ENCODE data around the gene PER1. TPM values are rescaled to one million over a fixed set of nuclear protein-coding genes. Genes with fewer than 3 reads are reported as not detected.

PER1 gene
- total RNA-seq, 1 donor from 2014 or later: 64.6 TPM

GRCh38 chr17:8123695-8124349, 28.4 kb downstream of the PER1 start, which contains the start of gene HES7:
Gene HES7, minus strand, starts transcription at chr17:8124106. Its CDS starts 22 bp downstream, at chr17:8124084.
- Mint-ChIP-seq H3K9me3 (ENCODE audit: unreplicated experiment) (peaks cover 51% of the 10 kb centered on the region), H3K27ac (ENCODE audit: unreplicated experiment) (peak within 1 kb of the TSS; percentile 82), H3K27me3 (ENCODE audit: unreplicated experiment) (peaks cover 58% of the 10 kb centered on the region), H3K36me3 (ENCODE audit: unreplicated experiment) (no peaks in the 10 kb centered on the region), H3K4me3 (ENCODE audit: unreplicated experiment) (peak within 1 kb of the TSS; percentile 95), H3K4me1 (ENCODE audit: low read depth, unreplicated experiment) (peaks cover 27% of the 10 kb centered on the region)
- TF ChIP-seq CTCF (IDR thresholded peaks at IDR 0.05; ENCODE audit: partially characterized antibody, unreplicated experiment): no peak
- DNase-seq: peak; percentile 53

GRCh38 chr17:8122924-8123694, 29.1 kb downstream of the PER1 start:
- peaks cover 31% of the 10 kb centered on the region for H3K4me1 Mint-ChIP-seq (ENCODE audit: low read depth, unreplicated experiment)
- peak; percentile 55 for DNase-seq
- no peak overlapping the region for H3K27ac Mint-ChIP-seq (ENCODE audit: unreplicated experiment)
- TF ChIP-seq CTCF (IDR thresholded peaks at IDR 0.05; ENCODE audit: partially characterized antibody, unreplicated experiment): no peak
- H3K4me3 Mint-ChIP-seq (ENCODE audit: unreplicated experiment): peak overlapping the region; percentile 95
- peaks cover 56% of the 10 kb centered on the region for H3K9me3 Mint-ChIP-seq (ENCODE audit: unreplicated experiment)
- no peaks in the 10 kb centered on the region for H3K36me3 Mint-ChIP-seq (ENCODE audit: unreplicated experiment)
- H3K27me3 Mint-ChIP-seq (ENCODE audit: unreplicated experiment): peaks cover 65% of the 10 kb centered on the region

GRCh38 chr17:8122422-8122923, 29.7 kb downstream of the PER1 start:
- Mint-ChIP-seq H3K27me3 (ENCODE audit: unreplicated experiment) (peaks cover 66% of the 10 kb centered on the region), H3K9me3 (ENCODE audit: unreplicated experiment) (peaks cover 57% of the 10 kb centered on the region), H3K4me1 (ENCODE audit: low read depth, unreplicated experiment) (peaks cover 33% of the 10 kb centered on the region), H3K4me3 (ENCODE audit: unreplicated experiment) (peak overlapping the region; percentile 95), H3K36me3 (ENCODE audit: unreplicated experiment) (no peaks in the 10 kb centered on the region), H3K27ac (ENCODE audit: unreplicated experiment) (peak overlapping the region; percentile 17)
- TF ChIP-seq CTCF (IDR thresholded peaks at IDR 0.05; ENCODE audit: partially characterized antibody, unreplicated experiment): no peak
- DNase-seq: peak; percentile 52

- no peak for TF ChIP-seq CTCF (IDR thresholded peaks at IDR 0.05; ENCODE audit: partially characterized antibody, unreplicated experiment)
- DNase-seq: peak; percentile 75
- no peak overlapping the region for H3K27ac Mint-ChIP-seq (ENCODE audit: unreplicated experiment)
- H3K4me3 Mint-ChIP-seq (ENCODE audit: unreplicated experiment): peak overlapping the region; percentile 95
- no peaks in the 10 kb centered on the region for H3K36me3 Mint-ChIP-seq (ENCODE audit: unreplicated experiment)
- peaks cover 60% of the 10 kb centered on the region for H3K27me3 Mint-ChIP-seq (ENCODE audit: unreplicated experiment)
- peaks cover 31% of the 10 kb centered on the region for H3K4me1 Mint-ChIP-seq (ENCODE audit: low read depth, unreplicated experiment)
- H3K9me3 Mint-ChIP-seq (ENCODE audit: unreplicated experiment): peaks cover 53% of the 10 kb centered on the region
Observed at GRCh38 chr17:8121681-8122421, 30.4 kb downstream of the PER1 start.
